Heart right ventricle (tissue), 16 donors: ENCODE measurements around the gene NIPAL3. TPM values are rescaled to one million over a fixed set of nuclear protein-coding genes. Genes with fewer than 3 reads are reported as not detected.

Experiments used
- ATAC-seq, 8 donors: fragments of 200-7000 bp; cut with Tn5 transposase; one replicate each; pipeline ENCODE4 v1.9.1; 2020; ENCODE audit warnings: mild to moderate bottlenecking in 8 of 8, moderate library complexity in 8 of 8, moderate number of reproducible peaks in 1 of 8
- DNase-seq, 2 donors: peaks; one replicate each; pipeline ENCODE4 v3.0.0-alpha.2; 2020
- H3K27ac ChIP-seq, 10 donors: fragments of 200-600 bp; sonication (generic) in 2 of 10; one replicate each; pipeline versions ENCODE4 v1.5.0 to v1.8.0; 2020 to 2022; ENCODE audit warnings: mild to moderate bottlenecking in 3 of 10
- H3K27me3 ChIP-seq, 7 donors: fragments of 200-600 bp; one replicate each; pipeline ENCODE4 v1.8.0; 2021 to 2022; ENCODE audit warnings: mild to moderate bottlenecking in 2 of 7
- H3K36me3 ChIP-seq, 9 donors: fragments of 200-600 bp; sonication (generic) in 1 of 9; one replicate each; pipeline versions ENCODE4 v1.5.0 to v1.8.0; 2020 to 2022; ENCODE audit warnings: mild to moderate bottlenecking in 2 of 9
- H3K4me1 ChIP-seq, 9 donors: fragments of 200-600 bp; sonication (generic) in 1 of 9; one replicate each; pipeline versions ENCODE4 v1.5.0 to v1.8.0; 2020 to 2022; ENCODE audit warnings: mild to moderate bottlenecking in 4 of 9
- H3K4me3 ChIP-seq, 10 donors: fragments of 200-600 bp; sonication (generic) in 2 of 10; one replicate each; pipeline versions ENCODE4 v1.5.0 to v1.8.0; 2020 to 2022; ENCODE audit warnings: mild to moderate bottlenecking in 7 of 10, moderate library complexity in 2 of 10
- H3K9me3 ChIP-seq, 11 donors: fragments of 200-600 bp in 10 of 11; sonication (generic) in 2 of 11; one replicate each; pipeline versions ENCODE4 v1.5.0 to v1.8.0; 2013 to 2022; ENCODE audit warnings: mild to moderate bottlenecking in 2 of 11, control low read depth in 1 of 11, moderate library complexity in 1 of 11
- WGBS, 2 donors: extraction: QIAGEN DNeasy Blood & Tissue Kit; methylation state at CpG; one replicate each; pipeline ENCODE4 v1.1.7; 2013; ENCODE audit warnings: inconsistent platforms in 1 of 2; 5-methylcytosine and 5-hydroxymethylcytosine counted together
- intact Hi-C, 10 donors: fragments of 100-400 bp; cut with DNase I; formaldehyde crosslinking; loops; one replicate each; pipeline versions ENCODE4 v1.11.1 to v1.14.2; 2022
- polyA plus RNA-seq, 2 donors: library from polyadenylated mRNA; stranded (reverse); fragments of 200-250 nt; gene quantifications; one replicate each; pipeline ENCODE4 v1.2.3, GENCODE V29; 2013
- total RNA-seq, 10 donors: library from RNA; stranded (reverse); fragmentation: NEBNext Ultra II Directional in 3 of 10; extraction: Animal tissue kit (Norgen Biotek cat#: 25700) in 3 of 10; gene quantifications; one replicate each; pipeline versions ENCODE4 v1.2.1 to v1.2.4, GENCODE V29; 2021 to 2023
- TF ChIP-seq, protein P1 (sequence below), 9 donors: fragments of 200-600 bp; sonication (generic) in 2 of 9; IDR thresholded peaks; one replicate each; pipeline versions ENCODE4 v1.5.0 to v1.8.0; 2021 to 2022; ENCODE audit warnings: antibody characterized with exemption in 9 of 9, mild to moderate bottlenecking in 5 of 9, moderate library complexity in 1 of 9
- donor health status: Arrhythmogenic right ventricular cardiomyopathy.
- donor health status: ischemic (EF 13 %, LVEDD 7.1; RV severe dilation, severe dysfunction).
- donor health status: healthy with polysubstance abuse.
- donor health status: DM: no; HTN: yes; CAD: no.
- donor health status: DM: no; HTN: no; CAD: no.
- donor health status: ischemic (EF 25% LVEDD 6.9; RV normal size, moderate dysfunction).
- donor health status: ischemic (EF 25% LVEDD 5.7; RV mildly dilated, moderate dysfunction).
- donor health status: healthy.
- donor health status: DM: yes; HTN: yes; CAD: no.
- donor health status: Ischemic cardiomyopathy.
- donor health status: ischemic (EF 35%, LVEDD 5.7; RV mildly dilated, moderate dysfunction).
- donor health status: nonischemic (EF 11% LVEDD 7.7; RV severe dilation, severe dysfunction).
- donor health status: DM: yes; HTN: yes; CAD: no.
- donor health status: PGD.
- donor health status: ischemic (EF 29% LVEDD 5.4; RV normal size, mild dysfunction).
- donor health status: nonischemic (EF 23%, LVEDD 6.1; RV moderate dilation, normal function).

The NIPAL3 gene
- total and polyA plus RNA-seq, 12 donors: 5.3 to 44.9 (median 26.5) TPM

DNA sequence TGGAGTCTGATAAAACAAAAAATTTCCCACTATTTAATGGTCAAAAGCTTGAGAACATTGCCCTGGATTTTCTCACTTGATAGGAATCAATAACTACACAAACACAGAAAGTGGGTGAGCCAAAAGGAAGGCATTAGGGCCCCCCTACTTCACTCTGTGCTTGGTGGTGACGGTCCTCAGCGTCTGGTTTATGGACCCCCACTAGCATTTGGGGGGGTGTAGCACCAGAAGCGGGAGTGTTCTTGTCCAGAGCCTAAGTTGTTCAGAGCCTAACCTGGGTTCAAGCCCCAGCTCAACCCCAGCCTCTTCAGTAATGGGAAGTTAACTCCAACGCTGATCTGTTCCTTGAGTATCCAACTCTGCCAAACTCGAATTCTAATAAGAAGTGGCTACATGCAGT, 35.1 kb upstream of the NIPAL3 start:
- TF ChIP-seq, protein P1, sequence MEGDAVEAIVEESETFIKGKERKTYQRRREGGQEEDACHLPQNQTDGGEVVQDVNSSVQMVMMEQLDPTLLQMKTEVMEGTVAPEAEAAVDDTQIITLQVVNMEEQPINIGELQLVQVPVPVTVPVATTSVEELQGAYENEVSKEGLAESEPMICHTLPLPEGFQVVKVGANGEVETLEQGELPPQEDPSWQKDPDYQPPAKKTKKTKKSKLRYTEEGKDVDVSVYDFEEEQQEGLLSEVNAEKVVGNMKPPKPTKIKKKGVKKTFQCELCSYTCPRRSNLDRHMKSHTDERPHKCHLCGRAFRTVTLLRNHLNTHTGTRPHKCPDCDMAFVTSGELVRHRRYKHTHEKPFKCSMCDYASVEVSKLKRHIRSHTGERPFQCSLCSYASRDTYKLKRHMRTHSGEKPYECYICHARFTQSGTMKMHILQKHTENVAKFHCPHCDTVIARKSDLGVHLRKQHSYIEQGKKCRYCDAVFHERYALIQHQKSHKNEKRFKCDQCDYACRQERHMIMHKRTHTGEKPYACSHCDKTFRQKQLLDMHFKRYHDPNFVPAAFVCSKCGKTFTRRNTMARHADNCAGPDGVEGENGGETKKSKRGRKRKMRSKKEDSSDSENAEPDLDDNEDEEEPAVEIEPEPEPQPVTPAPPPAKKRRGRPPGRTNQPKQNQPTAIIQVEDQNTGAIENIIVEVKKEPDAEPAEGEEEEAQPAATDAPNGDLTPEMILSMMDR (IDR thresholded peaks at IDR 0.05): no peak
- Histone ChIP-seq H3K4me1 (peaks cover 0 to 18% (median 0%) of the 10 kb centered on the region in 9 donors), H3K4me3 (no peak overlapping the region), H3K27ac (no peak overlapping the region), H3K36me3 (peaks cover 0 to 64% (median 3%) of the 10 kb centered on the region in 9 donors), H3K27me3 (no peaks in the 10 kb centered on the region), H3K9me3 (no peaks in the 10 kb centered on the region)
- 83 to 91% methylated on average over 5 of the region's 5 CpGs for WGBS, 2 donors
- intact Hi-C loops: no loop called here
- DNase-seq (no peak), ATAC-seq (no peak)

DNA sequence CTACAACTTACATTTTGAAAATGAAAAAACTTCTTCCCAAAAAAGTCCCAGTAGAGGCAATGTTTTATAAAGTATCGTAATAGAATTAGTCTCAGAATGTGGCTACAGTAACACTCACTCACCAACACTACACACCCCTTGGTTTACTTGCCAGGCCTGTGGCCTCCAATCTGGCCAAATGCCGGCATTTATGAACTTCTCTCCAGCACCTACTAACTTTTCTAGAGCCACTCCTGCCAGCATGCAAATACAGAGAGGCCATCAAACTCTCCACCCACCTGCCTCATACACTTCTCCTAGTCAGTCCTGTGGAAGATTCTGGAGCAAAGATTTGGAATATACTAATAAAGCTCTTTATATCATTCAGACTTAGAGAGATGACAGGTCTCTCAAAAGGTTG, 34.3 kb upstream of the NIPAL3 start:
- no peak overlapping the region for H3K27ac ChIP-seq
- H3K27me3 ChIP-seq: no peaks in the 10 kb centered on the region
- no peak overlapping the region for H3K4me3 ChIP-seq
- ATAC-seq (no peak), DNase-seq (no peak)
- H3K36me3 ChIP-seq: peaks cover 0 to 63% (median 3%) of the 10 kb centered on the region in 9 donors
- H3K4me1 ChIP-seq: peaks cover 0 to 21% (median 0%) of the 10 kb centered on the region in 9 donors
- 96% methylated on average over 2 of the region's 2 CpGs for WGBS, 2 donors
- intact Hi-C loops: no loop called here
- no peaks in the 10 kb centered on the region for H3K9me3 ChIP-seq
- TF ChIP-seq, protein P1 (IDR thresholded peaks at IDR 0.05): no peak

DNA sequence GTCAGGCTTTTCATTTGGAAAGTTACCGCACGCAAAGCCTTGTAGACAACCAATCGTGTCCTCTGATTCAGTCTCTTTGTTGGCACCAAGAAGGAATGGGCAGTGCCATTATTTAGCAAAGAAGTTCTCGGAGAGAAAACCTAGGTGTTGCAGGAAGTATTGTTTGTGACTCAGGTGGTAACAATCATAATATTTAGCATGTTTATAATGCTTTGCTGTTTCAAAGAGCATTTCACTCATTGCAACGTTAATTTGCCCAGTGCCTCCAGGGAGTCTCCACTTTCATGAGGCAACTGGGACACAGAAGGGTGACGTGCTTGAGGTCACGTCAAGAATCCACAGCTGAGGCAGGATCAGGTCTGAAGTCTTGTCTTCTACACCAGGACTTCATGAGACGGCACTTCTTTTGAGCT, 33.4 kb upstream of the NIPAL3 start:
- Histone ChIP-seq H3K4me3 (no peak overlapping the region), H3K27ac (no peak overlapping the region), H3K4me1 (peaks cover 0 to 21% (median 0%) of the 10 kb centered on the region in 9 donors), H3K27me3 (no peaks in the 10 kb centered on the region), H3K9me3 (no peaks in the 10 kb centered on the region), H3K36me3 (peaks cover 0 to 55% (median 3%) of the 10 kb centered on the region in 9 donors)
- no peak for ATAC-seq
- intact Hi-C loops: no loop called here
- 88 to 96% methylated on average over 8 of the region's 8 CpGs for WGBS, 2 donors
- TF ChIP-seq, protein P1 (IDR thresholded peaks at IDR 0.05): no peak
- DNase-seq: no peak

DNA sequence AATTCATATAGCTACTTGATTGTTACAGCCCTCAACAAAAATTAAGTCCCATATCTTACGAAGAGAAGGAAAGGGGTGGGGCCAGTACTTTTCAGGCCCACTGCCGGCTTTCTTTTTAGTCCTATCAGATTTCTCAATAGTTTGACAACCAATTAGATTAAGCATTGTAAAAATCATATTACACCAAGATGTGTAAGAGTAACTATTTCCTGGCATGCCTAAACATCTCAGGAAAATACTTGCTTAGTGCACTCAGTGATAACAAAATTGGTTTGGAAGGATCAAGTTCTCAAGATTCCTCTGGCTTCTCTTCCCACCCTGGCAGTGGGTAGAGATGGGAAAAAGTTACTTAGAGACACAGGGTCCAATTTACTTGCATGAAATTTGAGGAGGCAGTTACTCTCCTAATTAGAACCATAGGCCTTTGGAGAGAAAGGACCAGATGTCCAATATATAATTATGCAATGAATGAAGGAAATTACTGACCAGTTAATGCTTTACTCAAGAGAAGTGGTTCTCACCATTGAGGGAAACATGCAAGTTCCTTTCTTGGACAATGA, 32.1 kb upstream of the NIPAL3 start:
- intact Hi-C loops: no loop called here
- 78% methylated on average over 2 of the region's 2 CpGs for WGBS, 2 donors
- TF ChIP-seq, protein P1 (IDR thresholded peaks at IDR 0.05): no peak

More for the DNA sequence above, 32.1 kb upstream of the NIPAL3 start:
- Histone ChIP-seq H3K4me3 (no peak overlapping the region), H3K9me3 (no peaks in the 10 kb centered on the region), H3K27me3 (no peaks in the 10 kb centered on the region), H3K36me3 (peaks cover 0 to 43% (median 0%) of the 10 kb centered on the region in 9 donors), H3K4me1 (peaks cover 0 to 21% (median 0%) of the 10 kb centered on the region in 9 donors), H3K27ac (peak overlapping the region in 1 of 10 donors; percentile 51)
- DNase-seq (no peak), ATAC-seq (no peak)
